ENCODE data around the gene XYLT1. TPM values are rescaled to one million over a fixed set of nuclear protein-coding genes. Genes with fewer than 3 reads are reported as not detected.

XYLT1 gene
- total and polyA plus RNA-seq, 9 of the 15 experiments (the other 6 are each of a cell fraction or from before 2014, with no cell fraction given) = 0.03 to 0.09 (median 0.08) TPM; not detected in 6

- no peaks in the 10 kb centered on the region for H3K4me1 ChIP-seq (replicated peaks in 1 of 2; ENCODE audit: control insufficient read depth in 2 of 2, insufficient read depth in 2 of 2, low read length in 2 of 2)
- CTCF ChIA-PET (ENCODE audit: low intra/inter-chr PET ratio) = interaction anchor here (0.6 kb wide), 1 partner anchor 232 kb away, joined by 5 read pairs; no protein-coding TSS in a partner anchor
- ATAC-seq (no peak), DNase-seq (ENCODE audit: extremely low read depth in 1 of 4, low spot score in 3 of 4) (no peak), FAIRE-seq (no peak)
- H3K9ac ChIP-seq (ENCODE audit: insufficient read depth in 1 of 2, low read depth in 2 of 2, low read length in 2 of 2) = no peak overlapping the region
- no peaks in the 10 kb centered on the region for H4K20me1 ChIP-seq (replicated peaks; ENCODE audit: control insufficient read depth, insufficient read depth, low read length)
- H3K4me3 ChIP-seq = no peak overlapping the region
- H3K79me2 ChIP-seq (ENCODE audit: control insufficient read depth, insufficient read depth, low read length) = no peaks in the 10 kb centered on the region
- H3K27me3 ChIP-seq (ENCODE audit: control insufficient read depth in 2 of 2, insufficient read depth in 2 of 2, low read length in 2 of 2) = peaks cover 9 to 27% of the 10 kb centered on the region in 2 experiments; a peak in 4 of 5 replicates
- no TSS peak for BruUV-seq (replicated peaks)
- H2AFZ ChIP-seq (ENCODE audit: low read depth, low read length) = no peak overlapping the region
- no peak overlapping the region for H3K4me2 ChIP-seq (ENCODE audit: insufficient read depth, low read length)
- H3K9me3 ChIP-seq (replicated peaks; ENCODE audit: control insufficient read depth, insufficient read depth, low read depth, low read length) = no peaks in the 10 kb centered on the region
- no peaks in the 10 kb centered on the region for H3K9me1 ChIP-seq (ENCODE audit: control insufficient read depth, insufficient read depth, low read length)
- peak; percentile 72 for TF ChIP-seq ZBTB40 (IDR thresholded peaks at IDR 0.05)
- no peak for TF ChIP-seq ZBTB40 (CRISPR knock-in tag; IDR thresholded peaks at IDR 0.05)
- no peak for TF ChIP-seq ZNF212 (CRISPR knock-in tag; IDR thresholded peaks at IDR 0.05)
- intact Hi-C loops (cut with micrococcal nuclease) = no loop called here
- 1% methylated on average over 4 of the region's 4 CpGs for WGBS (ENCODE audit: insufficient coverage, low coverage, missing lambda C conversion rate)
- no peak overlapping the region for H3K27ac ChIP-seq (ENCODE audit: extremely low read depth, low read depth, low read length)
- in situ Hi-C loops (cut with MboI) = no loop called here
- no peaks in the 10 kb centered on the region for H3K36me3 ChIP-seq (ENCODE audit: control insufficient read depth, insufficient read depth, low read length)
- POLR2A ChIA-PET = no interaction called here
Observed at GRCh38 chr16:17454162-17454730, 16.5 kb downstream of the XYLT1 start.

Measured in K562 (cell line).